Caco-2 (cell line): ENCODE data around the gene C20orf173. TPM values are rescaled to one million over a fixed set of nuclear protein-coding genes. Genes with fewer than 3 reads are reported as not detected.

ENCODE experiments used
- BruUV-seq: library from RNA; stranded (reverse); fragments of 400-500 nt; replicated peaks from 2 replicates; lab custom pipeline; 2021; lab: Mats Ljungman, UMichigan
- CTCF ChIA-PET: fragments of 300-600 bp; sonication (Branson Sonifier 250); formaldehyde crosslinking; loops from one replicate; lab custom pipeline; 2022; ENCODE audit warnings: antibody characterized with exemption; lab: Charles Lee
- POLR2A ChIA-PET: fragments of 300-600 bp; sonication (Branson Sonifier 250); formaldehyde crosslinking; loops from one replicate; lab custom pipeline; 2022; ENCODE audit warnings: antibody characterized with exemption; lab: Charles Lee
- DNase-seq, 2 experiments: peaks; one replicate each; pipeline versions ENCODE4 v3.0.0 to v3.0.0-alpha.2; 2020 to 2022
- H3K27me3 ChIP-seq: replicated peaks from 2 replicates; pipeline ENCODE4 v1.6.0; 2011; ENCODE audit warnings: low read length; ENCODE audit not compliant: control insufficient read depth, insufficient read depth
- H3K36me3 ChIP-seq: 2 replicates; pipeline ENCODE4 v1.5.1; 2011; ENCODE audit warnings: low read length; ENCODE audit not compliant: control insufficient read depth, insufficient read depth
- H3K4me1 ChIP-seq: fragments of 250-450 bp; sonication (Bioruptor Pico); 2 replicates; pipeline ENCODE4 v1.5.1; 2020; ENCODE audit warnings: mild to moderate bottlenecking
- H3K4me3 ChIP-seq: 2 replicates; pipeline ENCODE4 v1.5.1; 2011; ENCODE audit warnings: low read depth, mild to moderate bottlenecking, control low read depth, low read length
- H3K9me3 ChIP-seq: fragments of 250-450 bp; sonication (Bioruptor Pico); 2 replicates; pipeline ENCODE4 v1.5.1; 2020; ENCODE audit warnings: mild to moderate bottlenecking, moderate library complexity
- H3K27ac Mint-ChIP-seq: one replicate; pipeline ENCODE4 v1.8.0; 2022; ENCODE audit warnings: mixed read lengths; ENCODE audit not compliant: unreplicated experiment
- H3K27me3 Mint-ChIP-seq: one replicate; pipeline ENCODE4 v1.8.0; 2022; ENCODE audit warnings: mixed read lengths; ENCODE audit not compliant: insufficient read depth, unreplicated experiment
- H3K36me3 Mint-ChIP-seq: one replicate; pipeline ENCODE4 v1.8.0; 2022; ENCODE audit warnings: mild to moderate bottlenecking, mixed read lengths; ENCODE audit not compliant: insufficient read depth, unreplicated experiment
- H3K4me1 Mint-ChIP-seq: one replicate; pipeline ENCODE4 v1.8.0; 2022; ENCODE audit warnings: low read depth, mixed read lengths; ENCODE audit not compliant: unreplicated experiment
- H3K4me3 Mint-ChIP-seq: one replicate; pipeline ENCODE4 v1.8.0; 2022; ENCODE audit warnings: mild to moderate bottlenecking, moderate library complexity, mixed read lengths; ENCODE audit not compliant: unreplicated experiment
- H3K9me3 Mint-ChIP-seq: one replicate; pipeline ENCODE4 v1.8.0; 2022; ENCODE audit warnings: mixed read lengths; ENCODE audit not compliant: unreplicated experiment
- intact Hi-C: fragments of 100-400 bp; cut with micrococcal nuclease; formaldehyde crosslinking; loops from one replicate; pipeline ENCODE4 v1.10.0; 2022; ENCODE audit not compliant: unreplicated experiment
- total RNA-seq: library from RNA; stranded (reverse); gene quantifications from 2 replicates; pipeline ENCODE4 v1.2.3, GENCODE V29; 2022
- TF ChIP-seq, protein P1 (sequence below), 2 experiments: fragments of 200-600 bp in 1 of 2; IDR thresholded peaks; 1 replicate in 1 of 2; 2 replicates in 1 of 2; pipeline versions ENCODE4 v1.5.1 to v1.8.0; 2011 to 2022; ENCODE audit warnings: antibody characterized with exemption in 1 of 2, control low read depth in 1 of 2, inconsistent platforms in 1 of 2, low read depth in 1 of 2, low read length in 1 of 2, mild to moderate bottlenecking in 1 of 2, moderate library complexity in 1 of 2; ENCODE audit not compliant: insufficient read depth in 1 of 2, severe bottlenecking in 1 of 2, unreplicated experiment in 1 of 2

The C20orf173 gene
- total RNA-seq, 1 experiment from 2014 or later, result not detected

DNA sequence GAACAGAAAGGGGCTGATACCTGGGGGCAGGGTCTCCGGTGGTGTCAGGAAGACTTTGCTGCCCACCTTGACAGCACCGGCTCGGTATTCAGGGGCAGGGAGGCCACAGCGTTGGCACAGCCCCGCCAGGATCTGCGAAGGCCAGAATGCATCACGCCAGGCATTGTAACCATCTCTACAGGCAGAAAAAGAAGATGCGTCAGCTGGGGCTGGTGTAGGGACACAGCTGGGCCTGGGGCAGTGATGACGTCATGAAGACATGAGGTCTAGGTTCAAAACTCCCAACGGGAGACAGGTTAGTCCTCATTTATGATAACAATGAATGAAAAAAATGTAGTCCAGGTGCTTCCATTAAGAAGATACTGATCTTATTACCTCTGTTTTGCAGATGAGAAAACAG is 34.4 kb upstream of the C20orf173 start:
- ChIA-PET POLR2A (no interaction called here), CTCF (interaction anchor here (1.0 kb wide), 1 partner anchor 38 kb away, joined by 3 read pairs; no protein-coding TSS in a partner anchor)
- peaks cover 3% of the 10 kb centered on the region for H3K27me3 Mint-ChIP-seq
- no peaks in the 10 kb centered on the region for H3K9me3 Mint-ChIP-seq
- H3K27me3 ChIP-seq, result no peaks in the 10 kb centered on the region
- no peaks in the 10 kb centered on the region for H3K9me3 ChIP-seq
- H3K4me3 ChIP-seq, result no peak overlapping the region
- no peak overlapping the region for H3K4me3 Mint-ChIP-seq
- BruUV-seq, result no TSS peak
- H3K4me1 ChIP-seq, result no peaks in the 10 kb centered on the region
- peak in 1 of 2 experiments; percentile 36 for DNase-seq
- intact Hi-C loops, result loop anchor here (5.0 to 10.0 kb wide), 2 partner anchors 38 to 101 kb away; partner anchors contain the start of genes CPNE1 and RBM12
- TF ChIP-seq, protein P1, sequence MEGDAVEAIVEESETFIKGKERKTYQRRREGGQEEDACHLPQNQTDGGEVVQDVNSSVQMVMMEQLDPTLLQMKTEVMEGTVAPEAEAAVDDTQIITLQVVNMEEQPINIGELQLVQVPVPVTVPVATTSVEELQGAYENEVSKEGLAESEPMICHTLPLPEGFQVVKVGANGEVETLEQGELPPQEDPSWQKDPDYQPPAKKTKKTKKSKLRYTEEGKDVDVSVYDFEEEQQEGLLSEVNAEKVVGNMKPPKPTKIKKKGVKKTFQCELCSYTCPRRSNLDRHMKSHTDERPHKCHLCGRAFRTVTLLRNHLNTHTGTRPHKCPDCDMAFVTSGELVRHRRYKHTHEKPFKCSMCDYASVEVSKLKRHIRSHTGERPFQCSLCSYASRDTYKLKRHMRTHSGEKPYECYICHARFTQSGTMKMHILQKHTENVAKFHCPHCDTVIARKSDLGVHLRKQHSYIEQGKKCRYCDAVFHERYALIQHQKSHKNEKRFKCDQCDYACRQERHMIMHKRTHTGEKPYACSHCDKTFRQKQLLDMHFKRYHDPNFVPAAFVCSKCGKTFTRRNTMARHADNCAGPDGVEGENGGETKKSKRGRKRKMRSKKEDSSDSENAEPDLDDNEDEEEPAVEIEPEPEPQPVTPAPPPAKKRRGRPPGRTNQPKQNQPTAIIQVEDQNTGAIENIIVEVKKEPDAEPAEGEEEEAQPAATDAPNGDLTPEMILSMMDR (IDR thresholded peaks at IDR 0.05; ENCODE audit: insufficient read depth in 1 of 2, low read depth in 1 of 2, low read length in 1 of 2, severe bottlenecking in 1 of 2, unreplicated experiment in 1 of 2), result no peak
- H3K36me3 Mint-ChIP-seq, result peaks cover 15% of the 10 kb centered on the region
- no peak overlapping the region for H3K27ac Mint-ChIP-seq
- H3K4me1 Mint-ChIP-seq, result peaks cover 8% of the 10 kb centered on the region
- H3K36me3 ChIP-seq, result no peaks in the 10 kb centered on the region

DNA sequence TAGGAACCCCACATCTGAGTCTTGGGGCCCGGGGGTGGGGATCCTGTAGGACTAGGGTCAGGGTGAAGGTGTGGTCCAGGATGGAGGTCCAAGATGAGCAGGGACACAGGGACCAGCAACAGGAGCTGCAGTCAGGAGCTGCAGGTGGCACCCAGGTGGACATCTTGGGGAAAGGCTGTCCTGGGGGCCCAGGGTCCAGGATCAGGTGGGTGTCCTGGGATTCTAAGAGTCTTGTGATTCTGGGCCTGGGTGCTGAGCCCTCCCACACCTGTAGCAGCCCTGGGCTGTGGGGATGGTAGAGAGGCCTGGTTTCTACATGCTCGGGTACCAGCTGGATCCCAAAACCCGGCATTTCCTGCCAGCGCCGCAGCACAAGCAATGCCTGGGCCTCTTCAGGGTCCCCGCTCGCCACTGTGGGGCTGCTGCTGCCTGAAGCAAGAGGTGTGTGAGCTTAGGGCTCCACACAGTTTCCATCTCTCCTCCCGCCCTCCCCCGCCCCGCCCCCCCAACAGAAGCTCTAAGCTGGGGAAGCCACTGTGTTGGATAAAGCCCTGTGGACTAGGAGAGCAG is 33.2 kb upstream of the C20orf173 start:
- DNase-seq, result peak in 1 of 2 experiments; percentile 51
- H3K4me3 Mint-ChIP-seq, result no peak overlapping the region

DNA sequence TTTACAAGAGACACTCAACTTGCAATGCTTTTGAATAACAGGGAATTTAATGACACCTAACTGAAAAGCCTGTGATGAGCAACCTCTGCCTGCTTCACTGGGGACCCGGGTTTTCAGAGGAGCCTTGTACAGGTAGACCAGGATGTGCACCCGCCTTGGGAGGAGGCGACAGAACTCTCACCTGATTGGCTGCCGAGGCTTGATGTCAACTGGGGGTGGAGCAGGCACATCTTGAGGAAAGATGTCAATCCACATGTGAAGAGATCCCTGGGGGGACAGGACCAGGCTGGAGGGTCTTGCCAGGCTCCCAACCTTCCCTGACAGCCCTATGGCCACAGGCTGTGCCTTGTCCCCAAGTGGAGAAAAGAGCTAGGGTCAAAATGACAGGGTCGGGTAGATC is 32.2 kb upstream of the C20orf173 start:
- no peaks in the 10 kb centered on the region for H3K27me3 ChIP-seq
- Mint-ChIP-seq H3K27me3 (no peaks in the 10 kb centered on the region), H3K4me3 (no peak overlapping the region), H3K4me1 (peaks cover 4% of the 10 kb centered on the region), H3K27ac (no peak overlapping the region), H3K36me3 (peaks cover 18% of the 10 kb centered on the region), H3K9me3 (no peaks in the 10 kb centered on the region)
- ChIA-PET CTCF (no interaction called here), POLR2A (no interaction called here)
- TF ChIP-seq, protein P1 (IDR thresholded peaks at IDR 0.05; ENCODE audit: insufficient read depth in 1 of 2, low read depth in 1 of 2, low read length in 1 of 2, severe bottlenecking in 1 of 2, unreplicated experiment in 1 of 2), result no peak
- intact Hi-C loops, result loop anchor here (1.0 to 10.0 kb wide), 5 partner anchors 41 to 323 kb away; partner anchors contain the start of genes CPNE1, NFS1, RBM12 and ROMO1
- peak; percentile 37 to 59 for DNase-seq
- BruUV-seq, result no TSS peak
- no peaks in the 10 kb centered on the region for H3K4me1 ChIP-seq
- H3K4me3 ChIP-seq, result no peak overlapping the region
- peaks cover 6% of the 10 kb centered on the region; the same call in 1 of the 2 replicates for H3K36me3 ChIP-seq
- H3K9me3 ChIP-seq, result no peaks in the 10 kb centered on the region

More for the DNA sequence above, 33.2 kb upstream of the C20orf173 start:
- Mint-ChIP-seq H3K36me3 (peaks cover 18% of the 10 kb centered on the region), H3K27me3 (peaks cover 3% of the 10 kb centered on the region), H3K9me3 (no peaks in the 10 kb centered on the region), H3K4me1 (peaks cover 4% of the 10 kb centered on the region), H3K27ac (no peak overlapping the region)
- Histone ChIP-seq H3K4me3 (no peak overlapping the region), H3K9me3 (no peaks in the 10 kb centered on the region), H3K36me3 (0 out of 2 replicates have a peak, but pooled peaks cover 3% of the 10 kb centered on the region), H3K4me1 (no peaks in the 10 kb centered on the region), H3K27me3 (no peaks in the 10 kb centered on the region)
- POLR2A ChIA-PET, result no interaction called here
- BruUV-seq, result no TSS peak
- TF ChIP-seq, protein P1 (IDR thresholded peaks at IDR 0.05; ENCODE audit: insufficient read depth in 1 of 2, low read depth in 1 of 2, low read length in 1 of 2, severe bottlenecking in 1 of 2, unreplicated experiment in 1 of 2), result no peak
- intact Hi-C loops, result loop anchor here (5.0 to 10.0 kb wide), 2 partner anchors 40 to 102 kb away; partner anchors contain the start of genes CPNE1 and RBM12
- CTCF ChIA-PET, result interaction anchor here (0.7 kb wide), 1 partner anchor 8 kb away, joined by 3 read pairs; no protein-coding TSS in a partner anchor
